Glutamatergic neuron (in vitro differentiated cells): ENCODE data around the gene TGFA. TPM values are rescaled to one million over a fixed set of nuclear protein-coding genes. Genes with fewer than 3 reads are reported as not detected.

Experiments
- DNase-seq: peaks from one replicate; pipeline ENCODE4 v3.0.0; 2022
- H3K27ac Mint-ChIP-seq: one replicate; pipeline ENCODE4 v1.8.0; 2020; ENCODE audit warnings: mild to moderate bottlenecking, mixed read lengths, inconsistent platforms; ENCODE audit not compliant: unreplicated experiment
- H3K27me3 Mint-ChIP-seq: one replicate; pipeline ENCODE4 v1.8.0; 2020; ENCODE audit warnings: mild to moderate bottlenecking, moderate library complexity, mixed read lengths, inconsistent platforms; ENCODE audit not compliant: unreplicated experiment
- H3K36me3 Mint-ChIP-seq: one replicate; pipeline ENCODE4 v1.8.0; 2020; ENCODE audit warnings: mild to moderate bottlenecking, mixed read lengths, inconsistent platforms; ENCODE audit not compliant: unreplicated experiment
- H3K4me1 Mint-ChIP-seq: one replicate; pipeline ENCODE4 v1.8.0; 2020; ENCODE audit warnings: mild to moderate bottlenecking, low read depth, mixed read lengths, inconsistent platforms; ENCODE audit not compliant: unreplicated experiment
- H3K4me3 Mint-ChIP-seq: one replicate; pipeline ENCODE4 v1.8.0; 2020; ENCODE audit warnings: mild to moderate bottlenecking, mixed read lengths, inconsistent platforms; ENCODE audit not compliant: unreplicated experiment
- H3K9me3 Mint-ChIP-seq: one replicate; pipeline ENCODE4 v1.8.0; 2020; ENCODE audit warnings: mild to moderate bottlenecking, moderate library complexity, mixed read lengths, inconsistent platforms; ENCODE audit not compliant: unreplicated experiment
- CTCF ChIP-seq: fragments of 200-600 bp; sonication (generic); IDR thresholded peaks from one replicate; pipeline ENCODE4 v1.5.0; 2021; ENCODE audit not compliant: partially characterized antibody, unreplicated experiment
- total RNA-seq: library from RNA; stranded (reverse); fragmentation: NEBNext Ultra II Directional; extraction: Animal tissue kit (Norgen Biotek cat#: 25700); gene quantifications from one replicate; pipeline ENCODE4 v1.2.1, GENCODE V29; 2021; ENCODE audit not compliant: unreplicated experiment

TGFA gene
- total RNA-seq, 1 donor from 2014 or later, result 4.7 TPM

- peaks cover 8% of the 10 kb centered on the region for H3K36me3 Mint-ChIP-seq
- no peak overlapping the region for H3K27ac Mint-ChIP-seq
- peaks cover 3% of the 10 kb centered on the region for H3K9me3 Mint-ChIP-seq
- no peak for DNase-seq
- no peak for TF ChIP-seq CTCF
- H3K4me3 Mint-ChIP-seq, result no peak overlapping the region
- H3K4me1 Mint-ChIP-seq, result peaks cover 24% of the 10 kb centered on the region
- peaks cover 7% of the 10 kb centered on the region for H3K27me3 Mint-ChIP-seq
These were observed 22.1 kb downstream of the TGFA start for GRCh38 chr2:70531419-70532086.

- TF ChIP-seq CTCF, result no peak
- Mint-ChIP-seq H3K36me3 (no peaks in the 10 kb centered on the region), H3K4me3 (no peak overlapping the region), H3K4me1 (peaks cover 30% of the 10 kb centered on the region), H3K9me3 (peaks cover 3% of the 10 kb centered on the region), H3K27me3 (peaks cover 7% of the 10 kb centered on the region), H3K27ac (no peak overlapping the region)
- no peak for DNase-seq
These were observed 24.0 kb downstream of the TGFA start for GRCh38 chr2:70529610-70530009.

GRCh38 chr2:70528929-70529328 lies 24.7 kb downstream of the TGFA start:
- Mint-ChIP-seq H3K27me3 (peaks cover 5% of the 10 kb centered on the region), H3K27ac (no peak overlapping the region), H3K4me3 (no peak overlapping the region), H3K9me3 (peaks cover 3% of the 10 kb centered on the region), H3K4me1 (peaks cover 28% of the 10 kb centered on the region), H3K36me3 (no peaks in the 10 kb centered on the region)
- no peak for TF ChIP-seq CTCF
- no peak for DNase-seq

GRCh38 chr2:70528276-70528675 lies 25.4 kb downstream of the TGFA start:
- Mint-ChIP-seq H3K4me3 (no peak overlapping the region), H3K27me3 (peaks cover 5% of the 10 kb centered on the region), H3K9me3 (peaks cover 3% of the 10 kb centered on the region), H3K4me1 (peaks cover 23% of the 10 kb centered on the region), H3K27ac (no peak overlapping the region), H3K36me3 (no peaks in the 10 kb centered on the region)
- no peak for DNase-seq
- no peak for TF ChIP-seq CTCF

- H3K9me3 Mint-ChIP-seq, result peaks cover 3% of the 10 kb centered on the region
- H3K4me1 Mint-ChIP-seq, result peaks cover 18% of the 10 kb centered on the region
- H3K27me3 Mint-ChIP-seq, result peaks cover 5% of the 10 kb centered on the region
- no peak overlapping the region for H3K27ac Mint-ChIP-seq
- DNase-seq, result no peak
- H3K4me3 Mint-ChIP-seq, result no peak overlapping the region
- no peaks in the 10 kb centered on the region for H3K36me3 Mint-ChIP-seq
- TF ChIP-seq CTCF, result no peak
These were observed 26.1 kb downstream of the TGFA start for GRCh38 chr2:70527447-70528080.
